H9 (cell line): ENCODE data around the gene CYP27C1. TPM values are rescaled to one million over a fixed set of nuclear protein-coding genes. Genes with fewer than 3 reads are reported as not detected.

Experiments
- DNase-seq: peaks from one replicate; pipeline ENCODE4 v3.0.0-alpha.2; 2017
- H2AFZ ChIP-seq: one replicate; pipeline ENCODE4 v1.6.1; 2013; ENCODE audit warnings: mild to moderate bottlenecking, low read length, control low read depth, moderate library complexity
- H2AK5ac ChIP-seq: 2 replicates; pipeline ENCODE4 v1.6.1; 2013; ENCODE audit warnings: low read length, control low read depth, mixed read lengths; ENCODE audit not compliant: insufficient read length
- H2BK120ac ChIP-seq: one replicate; pipeline ENCODE4 v1.6.1; 2013; ENCODE audit warnings: low read depth, mild to moderate bottlenecking, low read length, control low read depth, inconsistent platforms; ENCODE audit not compliant: poor library complexity, severe bottlenecking
- H2BK12ac ChIP-seq: 2 replicates; pipeline ENCODE4 v1.6.1; 2013; ENCODE audit warnings: low read length, control low read depth, mixed read lengths, low read depth; ENCODE audit not compliant: insufficient read length
- H2BK15ac ChIP-seq: 2 replicates; pipeline ENCODE4 v1.6.1; 2013; ENCODE audit warnings: low read depth, low read length, control low read depth
- H2BK20ac ChIP-seq: one replicate; pipeline ENCODE4 v1.6.1; 2013; ENCODE audit warnings: low read depth, mild to moderate bottlenecking, low read length, control low read depth, inconsistent platforms; ENCODE audit not compliant: poor library complexity, severe bottlenecking
- H2BK5ac ChIP-seq: 2 replicates; pipeline ENCODE4 v1.6.1; 2013; ENCODE audit warnings: low read length, control low read depth, mixed read lengths; ENCODE audit not compliant: insufficient read length
- H3K14ac ChIP-seq: 2 replicates; pipeline ENCODE4 v1.6.1; 2013; ENCODE audit warnings: low read length, control low read depth; ENCODE audit not compliant: insufficient read depth
- H3K18ac ChIP-seq: 2 replicates; pipeline ENCODE4 v1.6.1; 2013; ENCODE audit warnings: low read depth, mild to moderate bottlenecking, mixed read lengths, low read length, control low read depth; ENCODE audit not compliant: insufficient read length
- H3K23ac ChIP-seq: 2 replicates; pipeline ENCODE4 v1.6.1; 2013; ENCODE audit warnings: low read length, control low read depth, mixed read lengths, low read depth; ENCODE audit not compliant: insufficient read length
- H3K23me2 ChIP-seq: 2 replicates; pipeline ENCODE4 v1.6.1; 2013; ENCODE audit warnings: low read depth, mild to moderate bottlenecking, mixed read lengths, low read length, control low read depth; ENCODE audit not compliant: insufficient read length, poor library complexity, severe bottlenecking
- H3K27ac ChIP-seq: 2 replicates; pipeline ENCODE4 v1.5.1; 2013; ENCODE audit warnings: low read length, control low read depth, mixed read lengths, low read depth; ENCODE audit not compliant: insufficient read length
- H3K27me3 ChIP-seq: 2 replicates; pipeline ENCODE4 v1.6.1; 2013; ENCODE audit warnings: low read length, control low read depth, inconsistent platforms; ENCODE audit not compliant: insufficient read depth
- H3K4ac ChIP-seq: 2 replicates; pipeline ENCODE4 v1.6.1; 2013; ENCODE audit warnings: low read depth, mild to moderate bottlenecking, control low read depth, inconsistent platforms, low read length, moderate library complexity
- H3K4me1 ChIP-seq: 2 replicates; pipeline ENCODE4 v1.6.1; 2013; ENCODE audit warnings: low read length, control low read depth, inconsistent platforms; ENCODE audit not compliant: insufficient read depth
- H3K4me2 ChIP-seq: 2 replicates; pipeline ENCODE4 v1.6.1; 2013; ENCODE audit warnings: low read length, control low read depth, mixed read lengths; ENCODE audit not compliant: insufficient read length, insufficient read depth
- H3K56ac ChIP-seq: 2 replicates; pipeline ENCODE4 v1.6.1; 2013; ENCODE audit warnings: low read depth, mild to moderate bottlenecking, mixed read lengths, low read length, control low read depth; ENCODE audit not compliant: insufficient read length
- H3K79me1 ChIP-seq: 2 replicates; pipeline ENCODE4 v1.6.1; 2013; ENCODE audit warnings: low read depth, mild to moderate bottlenecking, moderate library complexity, low read length, control low read depth, inconsistent platforms; ENCODE audit not compliant: insufficient read depth, poor library complexity, severe bottlenecking
- H3K79me2 ChIP-seq: 2 replicates; pipeline ENCODE4 v1.6.1; 2013; ENCODE audit warnings: low read length, control low read depth, inconsistent platforms; ENCODE audit not compliant: insufficient read depth
- H3K9ac ChIP-seq: 2 replicates; pipeline ENCODE4 v1.6.1; 2013; ENCODE audit warnings: low read length, control low read depth, mixed read lengths; ENCODE audit not compliant: insufficient read length; ENCODE audit errors: extremely low read depth
- H3K9me3 ChIP-seq: one replicate; pipeline ENCODE4 v1.6.1; 2013; ENCODE audit warnings: low read depth, low read length, inconsistent platforms; ENCODE audit not compliant: control insufficient read depth
- H3T11ph ChIP-seq: one replicate; pipeline ENCODE4 v1.6.1; 2013; ENCODE audit warnings: mild to moderate bottlenecking, low read length, control low read depth, inconsistent platforms
- H4K20me1 ChIP-seq: one replicate; pipeline ENCODE4 v1.6.1; 2013; ENCODE audit not compliant: control insufficient read depth, insufficient read length, insufficient read depth
- H4K5ac ChIP-seq: 2 replicates; pipeline ENCODE4 v1.6.1; 2013; ENCODE audit warnings: low read depth, mild to moderate bottlenecking, mixed read lengths, low read length, control low read depth; ENCODE audit not compliant: insufficient read length
- H4K8ac ChIP-seq: replicated peaks from 2 replicates; pipeline ENCODE4 v1.6.1; 2013; ENCODE audit warnings: low read length, control low read depth, mixed read lengths, low read depth; ENCODE audit not compliant: insufficient read length
- H4K91ac ChIP-seq: 2 replicates; pipeline ENCODE4 v1.6.1; 2013; ENCODE audit warnings: low read depth, mild to moderate bottlenecking, moderate library complexity, mixed read lengths, low read length, control low read depth; ENCODE audit not compliant: insufficient read length
- H3K27ac Mint-ChIP-seq, 3 experiments: 2 replicates in 2 of 3; 3 replicates in 1 of 3; pipeline ENCODE4 v1.8.0; 2020 to 2021; ENCODE audit warnings: mixed read lengths in 3 of 3, mild to moderate bottlenecking in 1 of 3, moderate library complexity in 1 of 3
- H3K27me3 Mint-ChIP-seq: 2 replicates; pipeline ENCODE4 v1.8.0; 2021; ENCODE audit warnings: low read depth, mild to moderate bottlenecking, moderate library complexity, mixed read lengths
- H3K36me3 Mint-ChIP-seq, 3 experiments: 2 replicates in 2 of 3; 3 replicates in 1 of 3; pipeline ENCODE4 v1.8.0; 2020 to 2021; ENCODE audit warnings: low read depth in 3 of 3, mixed read lengths in 3 of 3; ENCODE audit not compliant: insufficient read depth in 1 of 3
- H3K4me1 Mint-ChIP-seq, 2 experiments: 2 replicates each; pipeline ENCODE4 v1.8.0; 2020; ENCODE audit warnings: mixed read lengths in 2 of 2
- H3K4me3 Mint-ChIP-seq, 2 experiments: 2 replicates in 1 of 2; 3 replicates in 1 of 2; pipeline ENCODE4 v1.8.0; 2020 to 2021; ENCODE audit warnings: mild to moderate bottlenecking in 2 of 2, mixed read lengths in 2 of 2, moderate library complexity in 1 of 2
- H3K9me3 Mint-ChIP-seq, 2 experiments: 2 replicates in 1 of 2; 3 replicates in 1 of 2; pipeline ENCODE4 v1.8.0; 2020; ENCODE audit warnings: mild to moderate bottlenecking in 2 of 2, mixed read lengths in 2 of 2, moderate library complexity in 1 of 2
- WGBS: extraction: QIAGEN DNeasy Blood & Tissue Kit; methylation state at CpG from one replicate; pipeline ENCODE4 v1.1.7; 2013; ENCODE audit warnings: missing lambda C conversion rate, low lambda C conversion rate, mixed read lengths; ENCODE audit not compliant: insufficient read length; ENCODE audit errors: extremely low coverage; 5-methylcytosine and 5-hydroxymethylcytosine counted together
- total RNA-seq: library from RNA; stranded (reverse); gene quantifications from 2 replicates; pipeline ENCODE4 v1.2.1, GENCODE V29; 2021
- TF ChIP-seq, protein P1 (sequence below): fragments of 200-600 bp; sonication (generic); conservative IDR thresholded peaks from 3 replicates; pipeline ENCODE4 v1.8.0; 2021; ENCODE audit warnings: antibody characterized with exemption, mild to moderate bottlenecking

Gene CYP27C1
- total RNA-seq, 1 experiment from 2014 or later, result 2.3 TPM

DNA sequence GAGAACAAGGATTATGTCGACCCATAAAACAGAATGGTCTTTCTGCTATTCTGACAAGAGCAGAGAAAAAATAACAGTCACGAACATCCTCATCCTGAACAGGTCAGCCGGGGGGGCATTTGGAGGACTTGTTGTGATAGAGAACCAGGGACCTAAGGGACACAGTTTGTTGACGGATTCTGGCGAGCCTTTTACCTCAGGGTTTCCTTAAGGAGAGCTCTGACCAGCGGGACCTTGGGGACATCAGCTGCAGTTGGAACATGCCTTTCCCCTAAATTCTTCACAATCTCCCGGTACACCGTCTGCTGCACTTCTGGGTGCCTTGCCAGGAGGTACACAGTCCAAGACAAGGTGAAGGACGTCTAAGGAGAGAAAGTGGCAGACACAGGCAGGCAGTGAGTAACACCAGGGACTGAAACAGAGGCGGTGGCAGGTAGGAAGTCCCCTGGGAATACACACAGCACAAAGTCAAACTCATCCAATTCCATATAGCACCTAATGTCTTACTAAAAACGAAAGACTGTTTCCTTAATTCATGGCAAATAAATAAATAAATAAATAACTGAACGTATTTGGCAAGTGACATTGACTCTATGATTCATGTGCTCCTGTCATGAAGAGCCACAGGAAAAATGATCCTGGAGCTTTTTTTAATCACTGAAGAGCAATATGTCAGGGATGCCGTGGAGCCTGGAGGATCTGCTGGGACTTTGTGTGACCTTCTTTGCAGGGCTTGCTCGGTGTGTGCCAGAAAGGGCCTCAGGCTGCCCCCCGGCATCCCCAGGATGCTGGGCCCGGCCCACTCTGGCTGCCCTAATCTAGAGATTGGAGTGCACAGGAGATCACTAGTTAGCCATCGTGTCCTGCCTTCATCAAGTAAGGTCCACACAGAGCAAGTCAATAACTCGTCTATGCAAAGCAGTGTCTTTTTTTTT lies 24.7 kb downstream of the CYP27C1 start:
- H3K4me1 Mint-ChIP-seq, result peaks cover 20 to 25% of the 10 kb centered on the region in 2 experiments
- Histone ChIP-seq H3K79me2 (no peaks in the 10 kb centered on the region), H2BK20ac (no peak overlapping the region), H3K9me3 (no peaks in the 10 kb centered on the region), H4K8ac (no peak overlapping the region), H3K23me2 (no peaks in the 10 kb centered on the region), H3K27me3 (no peaks in the 10 kb centered on the region; the same call in 1 of the 2 replicates), H4K91ac (no peak overlapping the region), H3K14ac (no peak overlapping the region), H3K18ac (no peak overlapping the region), H3K4me2 (no peak overlapping the region), H2AFZ (no peak overlapping the region), H2BK12ac (no peak overlapping the region), H2BK5ac (no peak overlapping the region), H3K4me1 (no peaks in the 10 kb centered on the region; the same call in 1 of the 2 replicates), H3K56ac (no peak overlapping the region), H4K5ac (no peak overlapping the region), H2BK15ac (no peak overlapping the region), H3K23ac (no peak overlapping the region), H3K4ac (no peak overlapping the region), H3T11ph (no peak overlapping the region), H2BK120ac (no peak overlapping the region), H2AK5ac (no peak overlapping the region), H4K20me1 (no peaks in the 10 kb centered on the region), H3K27ac (no peak overlapping the region), H3K9ac (no peak overlapping the region), H3K79me1 (no peaks in the 10 kb centered on the region)
- peaks cover 0 to 20% (median 5%) of the 10 kb centered on the region in 3 experiments; a peak in 5 of 7 replicates for H3K36me3 Mint-ChIP-seq
- H3K9me3 Mint-ChIP-seq, result peaks cover 3 to 7% of the 10 kb centered on the region in 2 experiments; a peak in 2 of 5 replicates
- no peak for DNase-seq
- H3K4me3 Mint-ChIP-seq, result no peak overlapping the region
- H3K27me3 Mint-ChIP-seq, result peaks cover 1% of the 10 kb centered on the region; the same call in 1 of the 2 replicates
- WGBS, result no CpG with 5 or more reads among the region's 18 CpGs
- H3K27ac Mint-ChIP-seq, result no peak overlapping the region
- TF ChIP-seq, protein P1, sequence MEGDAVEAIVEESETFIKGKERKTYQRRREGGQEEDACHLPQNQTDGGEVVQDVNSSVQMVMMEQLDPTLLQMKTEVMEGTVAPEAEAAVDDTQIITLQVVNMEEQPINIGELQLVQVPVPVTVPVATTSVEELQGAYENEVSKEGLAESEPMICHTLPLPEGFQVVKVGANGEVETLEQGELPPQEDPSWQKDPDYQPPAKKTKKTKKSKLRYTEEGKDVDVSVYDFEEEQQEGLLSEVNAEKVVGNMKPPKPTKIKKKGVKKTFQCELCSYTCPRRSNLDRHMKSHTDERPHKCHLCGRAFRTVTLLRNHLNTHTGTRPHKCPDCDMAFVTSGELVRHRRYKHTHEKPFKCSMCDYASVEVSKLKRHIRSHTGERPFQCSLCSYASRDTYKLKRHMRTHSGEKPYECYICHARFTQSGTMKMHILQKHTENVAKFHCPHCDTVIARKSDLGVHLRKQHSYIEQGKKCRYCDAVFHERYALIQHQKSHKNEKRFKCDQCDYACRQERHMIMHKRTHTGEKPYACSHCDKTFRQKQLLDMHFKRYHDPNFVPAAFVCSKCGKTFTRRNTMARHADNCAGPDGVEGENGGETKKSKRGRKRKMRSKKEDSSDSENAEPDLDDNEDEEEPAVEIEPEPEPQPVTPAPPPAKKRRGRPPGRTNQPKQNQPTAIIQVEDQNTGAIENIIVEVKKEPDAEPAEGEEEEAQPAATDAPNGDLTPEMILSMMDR, result no peak
